Fibroblast of lung (primary cell): ENCODE measurements around the gene NXF3. TPM values are rescaled to one million over a fixed set of nuclear protein-coding genes. Genes with fewer than 3 reads are reported as not detected.
"Not testable (repeated sequence)": the region's sequence is repeated elsewhere in the genome, so short reads cannot be mapped to it uniquely, and the experiment has no call there.

ENCODE experiments used
- DNase-seq, 2 donors: peaks; one replicate each; pipeline versions ENCODE4 v3.0.0 to v3.0.0-alpha.2; 2010; ENCODE audit warnings: low read depth in 2 of 2
- H2AFZ ChIP-seq: 2 replicates; pipeline ENCODE4 v1.5.1; 2012; ENCODE audit warnings: low read length, control low read depth, inconsistent platforms
- H3K27ac ChIP-seq: 2 replicates; pipeline ENCODE4 v1.5.1; 2011; ENCODE audit warnings: low read length, control low read depth; ENCODE audit not compliant: insufficient read depth
- H3K27me3 ChIP-seq: 2 replicates; pipeline ENCODE4 v1.5.1; 2011; ENCODE audit warnings: mild to moderate bottlenecking, low read length; ENCODE audit not compliant: control insufficient read depth, insufficient read depth
- H3K36me3 ChIP-seq: 2 replicates; pipeline ENCODE4 v1.5.1; 2011; ENCODE audit warnings: low read length; ENCODE audit not compliant: control insufficient read depth, insufficient read depth
- H3K4me1 ChIP-seq: 2 replicates; pipeline ENCODE4 v1.5.1; 2011; ENCODE audit warnings: low read length; ENCODE audit not compliant: control insufficient read depth, insufficient read depth; ENCODE audit errors: extremely low read depth
- H3K4me2 ChIP-seq: 2 replicates; pipeline ENCODE4 v1.5.1; 2011; ENCODE audit warnings: low read length, control low read depth; ENCODE audit not compliant: insufficient read depth; ENCODE audit errors: extremely low read depth
- H3K4me3 ChIP-seq, 4 experiments: fragments of 200-600 bp in 1 of 4; sonication (generic) in 1 of 4; replicated peaks in 1 of 4; 2 replicates each; pipeline ENCODE4 v1.5.1; 2011 to 2016; ENCODE audit warnings: low read length in 4 of 4, low read depth in 3 of 4, mild to moderate bottlenecking in 3 of 4, control low read depth in 2 of 4, inconsistent platforms in 1 of 4, mixed read lengths in 1 of 4; ENCODE audit not compliant: insufficient read depth in 1 of 4; ENCODE audit errors: control extremely low read depth in 1 of 4
- H3K79me2 ChIP-seq: 2 replicates; pipeline ENCODE4 v1.5.1; 2012; ENCODE audit warnings: mild to moderate bottlenecking, low read length, inconsistent platforms; ENCODE audit not compliant: control insufficient read depth, insufficient read depth
- H3K9ac ChIP-seq: 2 replicates; pipeline ENCODE4 v1.5.1; 2011; ENCODE audit warnings: mild to moderate bottlenecking, low read length, control low read depth; ENCODE audit not compliant: insufficient read depth
- H3K9me3 ChIP-seq: 2 replicates; pipeline ENCODE4 v1.5.1; 2012; ENCODE audit warnings: low read depth, low read length; ENCODE audit not compliant: control insufficient read depth, insufficient read depth
- H4K20me1 ChIP-seq: 2 replicates; pipeline ENCODE4 v1.5.1; 2011; ENCODE audit warnings: low read length; ENCODE audit not compliant: control insufficient read depth, insufficient read depth; ENCODE audit errors: extremely low read depth
- EZH2 ChIP-seq: IDR thresholded peaks from 2 replicates; pipeline ENCODE4 v1.5.1; 2012; ENCODE audit warnings: low read length, control low read depth, mild to moderate bottlenecking; ENCODE audit errors: missing control alignments
- polyA minus RNA-seq: library from RNA; depleted of rRNA, polyadenylated mRNA; stranded (reverse); fragments of >200 nt; gene quantifications from 2 replicates; pipeline ENCODE4 v1.2.3, GENCODE V29; 2011; ENCODE audit warnings: low replicate concordance
- polyA plus RNA-seq, 2 donors: library from polyadenylated mRNA; depleted of rRNA in 1 of 2; stranded (reverse) in 1 of 2; unstranded in 1 of 2; fragments of >200 nt; gene quantifications; 2 replicates each; pipeline ENCODE4 v1.2.1, GENCODE V29; 2011 to 2012; ENCODE audit warnings: missing spikeins in 1 of 2
- total RNA-seq: library from RNA; depleted of rRNA; stranded (reverse); fragments of >200 nt; gene quantifications from 2 replicates; pipeline ENCODE4 v1.2.1, GENCODE V29; 2014
- TF ChIP-seq, protein P1 (sequence below), 2 donors: IDR thresholded peaks in 1 of 2; conservative IDR thresholded peaks in 1 of 2; 1 replicate in 1 of 2; 2 replicates in 1 of 2; pipeline ENCODE4 v1.5.1; 2011 to 2012; ENCODE audit warnings: low read length in 2 of 2, control low read depth in 1 of 2, inconsistent platforms in 1 of 2, low read depth in 1 of 2, mild to moderate bottlenecking in 1 of 2

The NXF3 gene, protein sequence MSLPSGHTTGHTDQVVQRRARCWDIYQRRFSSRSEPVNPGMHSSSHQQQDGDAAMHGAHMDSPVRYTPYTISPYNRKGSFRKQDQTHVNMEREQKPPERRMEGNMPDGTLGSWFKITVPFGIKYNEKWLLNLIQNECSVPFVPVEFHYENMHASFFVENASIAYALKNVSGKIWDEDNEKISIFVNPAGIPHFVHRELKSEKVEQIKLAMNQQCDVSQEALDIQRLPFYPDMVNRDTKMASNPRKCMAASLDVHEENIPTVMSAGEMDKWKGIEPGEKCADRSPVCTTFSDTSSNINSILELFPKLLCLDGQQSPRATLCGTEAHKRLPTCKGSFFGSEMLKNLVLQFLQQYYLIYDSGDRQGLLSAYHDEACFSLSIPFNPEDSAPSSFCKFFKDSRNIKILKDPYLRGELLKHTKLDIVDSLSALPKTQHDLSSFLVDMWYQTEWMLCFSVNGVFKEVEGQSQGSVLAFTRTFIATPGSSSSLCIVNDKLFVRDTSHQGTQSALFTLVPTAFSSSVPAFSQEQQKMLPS
- not detected in 2 replicates for total RNA-seq
- 0.54 TPM in 1 of 2 replicates, not detected in the other for polyA plus RNA-seq
- polyA plus RNA-seq (2012), result 0.26 TPM in 1 of 2 replicates, not detected in the other
- polyA minus RNA-seq, result not detected in 2 replicates

DNA sequence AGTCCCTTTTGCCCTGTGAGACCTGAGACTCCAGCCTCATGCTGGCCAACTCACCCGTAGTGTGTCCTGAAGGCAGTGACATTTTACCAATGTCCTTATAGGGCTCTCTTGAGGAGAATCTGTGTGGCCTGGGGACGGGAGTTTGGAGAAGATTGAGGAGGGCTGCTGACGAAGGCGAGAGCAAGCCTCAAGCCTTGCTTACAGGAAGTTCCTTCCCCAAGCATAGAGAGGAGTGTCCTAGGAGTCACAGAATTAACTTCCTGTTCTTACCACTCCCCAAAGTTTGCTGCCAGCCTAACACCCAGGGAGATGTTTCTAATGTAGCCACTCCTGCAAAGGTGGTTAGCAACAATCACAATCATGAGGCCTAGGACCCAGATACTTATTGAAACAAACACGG is at the start of gene NXF3:
Gene NXF3 (minus strand): TSS at position 202 of the 400 bp plus-strand sequence. CDS start 120 bp downstream, at position 82.
- Histone ChIP-seq H3K9ac (no peak within 1 kb of the TSS), H3K27ac (no peak within 1 kb of the TSS), H2AFZ (no peak within 1 kb of the TSS), H3K4me3 (no peak within 1 kb of the TSS), H3K27me3 (no peaks in the 10 kb centered on the region), H4K20me1 (no peaks in the 10 kb centered on the region), H3K4me2 (no peak within 1 kb of the TSS), H3K79me2 (no peaks in the 10 kb centered on the region), H3K9me3 (no peaks in the 10 kb centered on the region), H3K4me1 (no peaks in the 10 kb centered on the region), H3K36me3 (no peaks in the 10 kb centered on the region)
- no peak for DNase-seq
- TF ChIP-seq, protein P1, sequence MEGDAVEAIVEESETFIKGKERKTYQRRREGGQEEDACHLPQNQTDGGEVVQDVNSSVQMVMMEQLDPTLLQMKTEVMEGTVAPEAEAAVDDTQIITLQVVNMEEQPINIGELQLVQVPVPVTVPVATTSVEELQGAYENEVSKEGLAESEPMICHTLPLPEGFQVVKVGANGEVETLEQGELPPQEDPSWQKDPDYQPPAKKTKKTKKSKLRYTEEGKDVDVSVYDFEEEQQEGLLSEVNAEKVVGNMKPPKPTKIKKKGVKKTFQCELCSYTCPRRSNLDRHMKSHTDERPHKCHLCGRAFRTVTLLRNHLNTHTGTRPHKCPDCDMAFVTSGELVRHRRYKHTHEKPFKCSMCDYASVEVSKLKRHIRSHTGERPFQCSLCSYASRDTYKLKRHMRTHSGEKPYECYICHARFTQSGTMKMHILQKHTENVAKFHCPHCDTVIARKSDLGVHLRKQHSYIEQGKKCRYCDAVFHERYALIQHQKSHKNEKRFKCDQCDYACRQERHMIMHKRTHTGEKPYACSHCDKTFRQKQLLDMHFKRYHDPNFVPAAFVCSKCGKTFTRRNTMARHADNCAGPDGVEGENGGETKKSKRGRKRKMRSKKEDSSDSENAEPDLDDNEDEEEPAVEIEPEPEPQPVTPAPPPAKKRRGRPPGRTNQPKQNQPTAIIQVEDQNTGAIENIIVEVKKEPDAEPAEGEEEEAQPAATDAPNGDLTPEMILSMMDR (conservative IDR thresholded peaks at IDR 0.05 in 1 of 2, IDR thresholded peaks at IDR 0.05 in 1 of 2; ENCODE audit: low read depth in 1 of 2, low read length in 2 of 2), result no peak
- no peak for TF ChIP-seq EZH2

DNA sequence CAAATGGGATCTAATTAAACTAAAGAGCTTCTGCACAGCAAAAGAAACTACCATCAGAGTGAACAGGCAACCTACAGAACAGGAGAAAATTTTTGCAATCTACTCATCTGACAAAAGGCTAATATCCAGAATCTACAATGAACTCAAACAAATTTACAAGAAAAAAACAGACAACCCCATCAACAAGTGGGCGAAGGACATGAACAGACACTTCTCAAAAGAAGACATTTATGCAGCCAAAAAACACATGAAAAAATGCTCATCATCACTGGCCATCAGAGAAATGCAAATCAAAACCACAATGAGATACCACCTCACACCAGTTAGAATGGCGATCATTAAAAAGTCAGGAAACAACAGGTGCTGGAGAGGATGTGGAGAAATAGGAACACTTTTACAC is 43.6 kb upstream of the NXF3 start:
- not testable (repeated sequence) for H3K36me3 ChIP-seq, H3K4me3 ChIP-seq, H2AFZ ChIP-seq

DNA sequence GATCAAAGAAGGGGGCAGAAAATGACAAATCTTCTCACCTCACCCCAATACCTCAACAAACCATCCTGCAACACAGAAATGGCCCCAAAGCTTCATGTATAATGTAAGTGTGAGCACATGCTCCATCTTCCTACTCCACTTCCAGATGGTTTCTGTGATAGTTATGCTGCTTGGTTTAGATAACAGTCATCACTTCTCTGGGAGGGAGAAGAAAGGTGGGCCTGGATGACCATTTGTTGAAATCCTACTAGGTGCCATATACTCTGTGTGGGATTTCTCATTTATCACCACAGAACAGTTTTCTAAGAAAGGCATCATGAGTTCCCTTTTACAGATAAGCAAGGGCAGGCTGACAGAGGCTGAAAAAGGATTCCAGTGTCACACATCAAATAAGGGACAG is 31.3 kb upstream of the NXF3 start:
- Histone ChIP-seq H3K27ac (no peak overlapping the region), H3K4me2 (no peak overlapping the region), H3K36me3 (no peaks in the 10 kb centered on the region), H2AFZ (no peak overlapping the region), H3K79me2 (no peaks in the 10 kb centered on the region), H4K20me1 (no peaks in the 10 kb centered on the region), H3K4me1 (no peaks in the 10 kb centered on the region), H3K27me3 (no peaks in the 10 kb centered on the region), H3K4me3 (no peak overlapping the region), H3K9ac (no peak overlapping the region), H3K9me3 (no peaks in the 10 kb centered on the region)
- no peak for DNase-seq
- TF ChIP-seq, protein P1 (conservative IDR thresholded peaks at IDR 0.05 in 1 of 2, IDR thresholded peaks at IDR 0.05 in 1 of 2; ENCODE audit: low read depth in 1 of 2, low read length in 2 of 2), result no peak
- no peak for TF ChIP-seq EZH2

More for the DNA sequence above, 43.6 kb upstream of the NXF3 start:
- not testable (repeated sequence) for H3K9ac ChIP-seq, H3K9me3 ChIP-seq, H3K27me3 ChIP-seq, H3K27ac ChIP-seq, DNase-seq, H4K20me1 ChIP-seq, H3K79me2 ChIP-seq, H3K4me2 ChIP-seq, H3K4me1 ChIP-seq
